Endodermal cell (in vitro differentiated cells): ENCODE data around the gene GPATCH3. TPM values are rescaled to one million over a fixed set of nuclear protein-coding genes. Genes with fewer than 3 reads are reported as not detected.

Experiments
- DNase-seq: peaks from one replicate; pipeline ENCODE4 v3.0.0-alpha.2; 2017
- H3K27ac ChIP-seq: 2 replicates; pipeline ENCODE4 v1.5.1; 2013; ENCODE audit warnings: mild to moderate bottlenecking, low read depth, low read length, moderate library complexity
- H3K27me3 ChIP-seq: 2 replicates; pipeline ENCODE4 v1.6.1; 2013; ENCODE audit warnings: mild to moderate bottlenecking, low read length, moderate library complexity; ENCODE audit not compliant: insufficient read depth, control insufficient read depth, poor library complexity, severe bottlenecking
- H3K36me3 ChIP-seq: 2 replicates; pipeline ENCODE4 v1.7.0; 2013; ENCODE audit warnings: mild to moderate bottlenecking, low read length, moderate library complexity; ENCODE audit not compliant: control insufficient read depth, insufficient read depth
- H3K4me1 ChIP-seq: one replicate; pipeline ENCODE4 v1.7.0; 2013; ENCODE audit warnings: low read length; ENCODE audit not compliant: control insufficient read depth, insufficient read depth
- H3K4me3 ChIP-seq: 2 replicates; pipeline ENCODE4 v1.5.1; 2013; ENCODE audit warnings: mild to moderate bottlenecking, low read length, moderate library complexity
- H3K9ac ChIP-seq: 2 replicates; pipeline ENCODE4 v1.6.1; 2013; ENCODE audit warnings: mild to moderate bottlenecking, low read length, moderate library complexity; ENCODE audit not compliant: poor library complexity, severe bottlenecking; ENCODE audit errors: extremely low read depth
- H3K9me3 ChIP-seq: 2 replicates; pipeline ENCODE4 v1.6.1; 2013; ENCODE audit warnings: mild to moderate bottlenecking, low read length, moderate library complexity; ENCODE audit not compliant: control insufficient read depth
- H3K27ac Mint-ChIP-seq: 2 replicates; pipeline ENCODE4 v1.8.0; 2020; ENCODE audit warnings: mixed read lengths
- H3K27me3 Mint-ChIP-seq: 2 replicates; pipeline ENCODE4 v1.8.0; 2021; ENCODE audit warnings: mild to moderate bottlenecking, mixed read lengths; ENCODE audit not compliant: insufficient read depth
- H3K36me3 Mint-ChIP-seq: 2 replicates; pipeline ENCODE4 v1.8.0; 2020; ENCODE audit warnings: low read depth, mixed read lengths
- H3K4me1 Mint-ChIP-seq: 2 replicates; pipeline ENCODE4 v1.8.0; 2020; ENCODE audit warnings: mixed read lengths
- H3K4me3 Mint-ChIP-seq: 2 replicates; pipeline ENCODE4 v1.8.0; 2020; ENCODE audit warnings: mild to moderate bottlenecking, moderate library complexity, mixed read lengths
- H3K9me3 Mint-ChIP-seq: 2 replicates; pipeline ENCODE4 v1.8.0; 2020; ENCODE audit warnings: mild to moderate bottlenecking, mixed read lengths
- WGBS, 2 experiments: methylation state at CpG; one replicate each; pipeline versions ENCODE4 v1.1.5 to v1.1.7; 2013; ENCODE audit warnings: missing lambda C conversion rate in 2 of 2, mixed read lengths in 1 of 2; ENCODE audit not compliant: insufficient coverage in 1 of 2, insufficient read length in 1 of 2; 5-methylcytosine and 5-hydroxymethylcytosine counted together
- total RNA-seq, 2 donors: library from RNA; stranded (reverse); fragmentation: NEBNext Ultra II Directional in 1 of 2; extraction: Animal tissue kit (Norgen Biotek cat#: 25700) in 1 of 2; gene quantifications; 2 replicates in 1 of 2; 3 replicates in 1 of 2; pipeline ENCODE4 v1.2.1, GENCODE V29; 2021
- TF ChIP-seq, protein P1 (sequence below): fragments of 200-600 bp; sonication (generic); conservative IDR thresholded peaks from 2 replicates; pipeline ENCODE4 v1.5.0; 2021; ENCODE audit warnings: antibody characterized with exemption, mild to moderate bottlenecking

Gene GPATCH3
- total RNA-seq, 2 donors from 2014 or later: 21.3 to 23.2 TPM

DNA sequence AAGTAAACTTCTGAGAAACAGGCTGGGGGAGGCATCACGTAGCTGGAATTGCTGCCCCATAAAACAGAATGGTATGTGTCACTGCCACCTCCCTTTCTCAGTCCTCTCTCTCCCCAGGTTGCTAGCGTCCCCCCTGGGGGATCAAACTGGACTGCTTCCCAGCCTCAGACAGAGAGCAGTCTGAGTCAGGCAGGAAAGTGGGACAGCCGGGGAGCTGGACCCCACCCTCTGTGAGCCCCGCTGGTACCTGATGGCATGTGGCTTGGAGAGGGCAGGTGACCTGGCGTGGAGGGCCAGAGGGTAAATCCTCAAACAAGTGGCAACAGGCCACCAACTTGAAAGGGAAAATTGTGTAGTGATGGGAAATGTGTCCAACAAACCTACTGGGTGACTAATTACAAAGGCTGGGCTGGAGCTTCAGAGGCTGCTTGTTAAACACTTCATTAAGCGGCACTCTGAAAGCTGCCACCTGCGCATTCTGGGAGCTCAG lies 38.3 kb downstream of the GPATCH3 start:
- Mint-ChIP-seq H3K4me3 (no peak overlapping the region), H3K27ac (peak overlapping the region; percentile 70), H3K27me3 (peaks cover 13% of the 10 kb centered on the region), H3K9me3 (no peaks in the 10 kb centered on the region), H3K36me3 (no peaks in the 10 kb centered on the region), H3K4me1 (peaks cover 9% of the 10 kb centered on the region)
- H3K27ac ChIP-seq: no peak overlapping the region
- 91 to 95% methylated on average over 5 to 7 of the region's 7 CpGs for WGBS, 2 experiments
- H3K27me3 ChIP-seq: no peaks in the 10 kb centered on the region
- DNase-seq: no peak
- no peaks in the 10 kb centered on the region for H3K4me1 ChIP-seq
- H3K4me3 ChIP-seq: no peak overlapping the region
- no peak overlapping the region for H3K9ac ChIP-seq
- no peaks in the 10 kb centered on the region for H3K9me3 ChIP-seq
- TF ChIP-seq, protein P1, sequence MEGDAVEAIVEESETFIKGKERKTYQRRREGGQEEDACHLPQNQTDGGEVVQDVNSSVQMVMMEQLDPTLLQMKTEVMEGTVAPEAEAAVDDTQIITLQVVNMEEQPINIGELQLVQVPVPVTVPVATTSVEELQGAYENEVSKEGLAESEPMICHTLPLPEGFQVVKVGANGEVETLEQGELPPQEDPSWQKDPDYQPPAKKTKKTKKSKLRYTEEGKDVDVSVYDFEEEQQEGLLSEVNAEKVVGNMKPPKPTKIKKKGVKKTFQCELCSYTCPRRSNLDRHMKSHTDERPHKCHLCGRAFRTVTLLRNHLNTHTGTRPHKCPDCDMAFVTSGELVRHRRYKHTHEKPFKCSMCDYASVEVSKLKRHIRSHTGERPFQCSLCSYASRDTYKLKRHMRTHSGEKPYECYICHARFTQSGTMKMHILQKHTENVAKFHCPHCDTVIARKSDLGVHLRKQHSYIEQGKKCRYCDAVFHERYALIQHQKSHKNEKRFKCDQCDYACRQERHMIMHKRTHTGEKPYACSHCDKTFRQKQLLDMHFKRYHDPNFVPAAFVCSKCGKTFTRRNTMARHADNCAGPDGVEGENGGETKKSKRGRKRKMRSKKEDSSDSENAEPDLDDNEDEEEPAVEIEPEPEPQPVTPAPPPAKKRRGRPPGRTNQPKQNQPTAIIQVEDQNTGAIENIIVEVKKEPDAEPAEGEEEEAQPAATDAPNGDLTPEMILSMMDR: no peak
- no peaks in the 10 kb centered on the region for H3K36me3 ChIP-seq

DNA sequence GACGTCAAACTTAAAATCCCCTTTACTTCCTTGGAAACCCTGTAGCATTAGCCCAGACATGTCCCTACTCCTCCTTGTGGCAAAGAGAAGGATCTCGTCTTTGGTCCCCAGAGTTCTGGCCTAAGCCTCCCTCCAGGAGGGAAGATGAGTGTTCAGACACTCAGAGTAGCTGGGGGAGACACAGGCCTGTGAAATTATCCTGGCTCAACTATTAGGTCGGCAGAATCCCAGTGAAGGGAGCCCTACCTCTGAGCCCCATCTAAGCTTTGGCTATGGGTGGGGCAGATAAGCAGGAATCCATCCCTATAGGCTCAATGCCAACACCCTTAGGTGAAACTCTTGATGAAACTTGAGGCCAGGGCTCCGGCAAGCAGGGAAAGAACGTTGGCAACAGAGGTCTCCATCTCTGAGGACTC lies 39.0 kb downstream of the GPATCH3 start:
- H3K36me3 Mint-ChIP-seq: no peaks in the 10 kb centered on the region
- H3K27me3 Mint-ChIP-seq: peaks cover 13% of the 10 kb centered on the region
- no peaks in the 10 kb centered on the region for H3K27me3 ChIP-seq
- H3K27ac ChIP-seq: no peak overlapping the region
- DNase-seq: peak; percentile 68
- no peaks in the 10 kb centered on the region for H3K36me3 ChIP-seq
- H3K4me1 Mint-ChIP-seq: peaks cover 16% of the 10 kb centered on the region
- H3K4me3 ChIP-seq: no peak overlapping the region
- TF ChIP-seq, protein P1: peak; percentile 68
- no peaks in the 10 kb centered on the region for H3K9me3 ChIP-seq
- 75 to 85% methylated on average over 4 to 5 of the region's 5 CpGs for WGBS, 2 experiments
- H3K9ac ChIP-seq: no peak overlapping the region
- no peaks in the 10 kb centered on the region for H3K9me3 Mint-ChIP-seq
- H3K4me1 ChIP-seq: no peaks in the 10 kb centered on the region
- no peak overlapping the region for H3K4me3 Mint-ChIP-seq
- no peak overlapping the region for H3K27ac Mint-ChIP-seq

DNA sequence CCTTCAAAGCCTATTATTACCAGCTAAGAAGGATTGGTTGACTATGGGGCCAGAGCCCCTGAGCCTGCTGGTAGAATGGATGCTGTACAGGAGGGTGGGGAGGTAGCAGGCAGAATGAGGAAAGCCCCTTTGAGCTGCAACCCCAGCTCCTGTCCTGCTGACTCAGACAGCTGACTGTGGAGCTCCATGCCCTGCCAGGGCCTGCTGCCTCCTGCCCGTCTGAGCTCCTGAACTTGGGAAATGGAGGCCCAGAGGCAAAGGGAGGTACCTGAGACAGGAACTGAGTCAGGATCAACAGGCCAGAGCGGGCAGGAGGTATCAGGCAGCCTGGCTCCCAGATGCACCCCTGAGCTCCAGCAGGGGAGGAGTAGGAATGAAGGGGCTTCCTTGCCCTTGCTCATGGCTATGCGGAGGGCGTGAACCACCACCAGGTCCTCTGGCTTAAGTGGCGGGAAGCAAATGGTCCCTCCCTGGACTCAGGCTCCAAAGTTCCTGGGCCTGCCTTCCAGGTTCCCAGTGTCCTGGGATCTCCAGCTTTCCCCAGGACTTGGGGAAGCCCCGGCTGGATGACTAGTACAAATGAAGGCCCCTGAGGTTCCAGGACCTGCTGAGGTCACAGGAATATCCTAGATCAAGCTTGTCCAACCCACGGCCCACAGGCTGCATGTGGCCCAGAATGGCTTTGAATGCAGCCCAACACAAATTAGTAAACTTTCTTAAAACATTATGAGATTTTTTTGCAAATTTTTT lies 41.2 kb downstream of the GPATCH3 start:
- 93 to 100% methylated on average over 4 to 7 of the region's 7 CpGs for WGBS, 2 experiments
- H3K4me3 Mint-ChIP-seq: no peak overlapping the region

More for the DNA sequence above, 41.2 kb downstream of the GPATCH3 start:
- Histone ChIP-seq H3K9me3 (no peaks in the 10 kb centered on the region), H3K27me3 (no peaks in the 10 kb centered on the region), H3K9ac (no peak overlapping the region), H3K36me3 (peaks cover 4% of the 10 kb centered on the region), H3K27ac (no peak overlapping the region), H3K4me3 (no peak overlapping the region), H3K4me1 (no peaks in the 10 kb centered on the region)
- Mint-ChIP-seq H3K36me3 (peaks cover 7% of the 10 kb centered on the region), H3K4me1 (peaks cover 13% of the 10 kb centered on the region), H3K9me3 (no peaks in the 10 kb centered on the region), H3K27ac (no peak overlapping the region), H3K27me3 (peaks cover 10% of the 10 kb centered on the region)
- TF ChIP-seq, protein P1: no peak
- no peak for DNase-seq
